GM18498 (cell line): ENCODE measurements around the gene SMYD3.
"Not testable (repeated sequence)": the region's sequence is repeated elsewhere in the genome, so short reads cannot be mapped to it uniquely, and the experiment has no call there.

ENCODE experiments used
- ATAC-seq: cut with Tn5 transposase; IDR thresholded peaks from one replicate; pipeline ENCODE4 v1.9.1; 2021; ENCODE audit warnings: mild to moderate bottlenecking, moderate library complexity; ENCODE audit not compliant: unreplicated experiment

SMYD3 gene

DNA sequence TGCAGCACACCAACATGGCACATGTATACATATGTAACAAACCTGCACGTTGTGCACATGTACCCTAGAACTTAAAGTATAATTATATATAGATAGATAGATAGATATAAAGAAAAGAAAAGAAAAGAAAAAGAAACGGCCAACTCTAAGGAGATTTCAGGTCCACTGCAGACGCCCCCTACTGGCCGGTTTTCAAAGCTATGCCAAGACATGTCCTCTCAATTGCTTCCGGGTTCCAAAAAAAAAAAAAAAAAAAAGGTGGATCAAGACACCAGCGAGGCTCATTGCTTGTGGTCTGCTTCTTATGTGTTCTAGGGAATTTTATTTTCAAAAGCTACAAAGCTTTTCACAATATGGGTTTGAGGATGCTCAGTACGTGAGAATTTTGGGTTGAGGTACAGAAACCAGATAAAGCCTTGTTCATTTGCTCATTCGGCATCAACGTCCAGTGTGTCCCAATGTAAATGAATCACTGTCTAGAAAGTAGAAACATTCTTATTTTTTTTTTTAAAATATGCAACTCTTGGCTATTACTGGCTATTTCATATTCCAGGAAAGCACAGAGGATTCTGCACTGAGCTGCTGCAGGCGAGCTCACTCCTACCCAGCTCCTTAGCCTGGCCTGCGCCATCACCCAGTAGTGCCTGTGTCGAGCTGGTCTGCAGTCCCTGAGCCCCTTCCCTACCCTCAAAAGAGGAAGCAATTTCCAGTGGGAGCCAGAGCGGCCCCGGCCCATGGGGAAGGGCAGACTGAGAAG lies 709.3 kb downstream of the SMYD3 start:
- no peak for ATAC-seq

- ATAC-seq: no peak
These were observed 715.4 kb downstream of the SMYD3 start for GRCh38 chr1:245791410-245792312.

DNA sequence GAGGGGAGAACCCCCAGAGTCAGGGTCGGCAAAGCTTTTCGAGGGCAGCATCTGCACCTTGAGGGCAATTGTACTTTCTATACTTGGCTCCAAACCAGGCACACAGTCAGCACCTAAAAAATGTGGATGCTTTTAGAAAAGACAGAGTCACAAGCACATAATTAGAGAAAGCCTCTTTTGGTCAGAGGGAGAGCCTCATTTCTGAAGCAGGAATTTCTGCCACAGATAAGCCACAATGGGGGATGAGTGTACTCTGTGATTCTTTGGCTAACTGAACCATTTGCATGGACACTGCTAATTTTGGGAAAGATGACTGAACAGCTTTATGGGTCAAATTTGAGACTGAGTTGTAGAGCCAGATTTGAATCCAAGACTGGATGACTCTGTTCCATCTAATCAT lies 716.6 kb downstream of the SMYD3 start:
- ATAC-seq: no peak

DNA sequence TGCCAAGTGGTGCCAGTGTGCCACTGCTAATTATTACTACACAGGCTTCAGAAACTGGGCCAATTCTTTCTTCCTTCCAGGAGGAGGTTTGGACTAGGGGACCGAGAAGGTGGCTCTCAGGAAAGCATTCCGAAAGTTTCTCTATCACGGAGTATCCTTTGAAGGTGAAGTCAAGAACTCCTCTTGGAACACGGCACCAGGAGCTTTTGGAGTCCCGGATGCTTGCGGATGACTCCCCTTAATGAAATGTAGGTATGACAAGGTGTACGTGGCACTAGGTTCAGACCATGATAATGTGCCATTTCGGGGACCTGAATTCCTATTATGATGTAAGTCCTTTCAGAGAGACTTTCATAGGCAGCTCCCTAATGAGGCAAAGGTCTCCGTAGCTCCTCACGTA lies 718.2 kb downstream of the SMYD3 start:
- ATAC-seq: no peak

GRCh38 chr1:245788269-245788668 lies 718.8 kb downstream of the SMYD3 start:
- no peak for ATAC-seq

DNA sequence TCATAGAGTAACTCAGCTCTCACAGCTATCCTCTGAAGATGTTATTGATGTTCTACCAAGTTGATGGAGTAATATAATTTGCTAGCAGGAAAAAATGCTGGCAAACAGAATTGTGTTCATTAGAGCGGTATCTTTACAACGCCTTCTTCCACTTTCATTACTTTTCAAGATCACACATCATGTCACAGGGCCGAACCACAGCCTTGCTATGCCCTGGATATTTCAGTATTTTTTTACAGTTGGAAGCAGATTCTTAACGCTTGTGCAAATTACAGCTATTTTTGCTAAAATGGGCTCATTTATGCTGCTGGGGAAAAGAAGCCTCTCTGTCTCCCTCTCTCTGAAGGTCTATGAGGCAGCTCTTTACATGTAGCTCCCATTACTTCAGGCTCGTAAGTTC lies 720.1 kb downstream of the SMYD3 start:
- no peak for ATAC-seq

DNA sequence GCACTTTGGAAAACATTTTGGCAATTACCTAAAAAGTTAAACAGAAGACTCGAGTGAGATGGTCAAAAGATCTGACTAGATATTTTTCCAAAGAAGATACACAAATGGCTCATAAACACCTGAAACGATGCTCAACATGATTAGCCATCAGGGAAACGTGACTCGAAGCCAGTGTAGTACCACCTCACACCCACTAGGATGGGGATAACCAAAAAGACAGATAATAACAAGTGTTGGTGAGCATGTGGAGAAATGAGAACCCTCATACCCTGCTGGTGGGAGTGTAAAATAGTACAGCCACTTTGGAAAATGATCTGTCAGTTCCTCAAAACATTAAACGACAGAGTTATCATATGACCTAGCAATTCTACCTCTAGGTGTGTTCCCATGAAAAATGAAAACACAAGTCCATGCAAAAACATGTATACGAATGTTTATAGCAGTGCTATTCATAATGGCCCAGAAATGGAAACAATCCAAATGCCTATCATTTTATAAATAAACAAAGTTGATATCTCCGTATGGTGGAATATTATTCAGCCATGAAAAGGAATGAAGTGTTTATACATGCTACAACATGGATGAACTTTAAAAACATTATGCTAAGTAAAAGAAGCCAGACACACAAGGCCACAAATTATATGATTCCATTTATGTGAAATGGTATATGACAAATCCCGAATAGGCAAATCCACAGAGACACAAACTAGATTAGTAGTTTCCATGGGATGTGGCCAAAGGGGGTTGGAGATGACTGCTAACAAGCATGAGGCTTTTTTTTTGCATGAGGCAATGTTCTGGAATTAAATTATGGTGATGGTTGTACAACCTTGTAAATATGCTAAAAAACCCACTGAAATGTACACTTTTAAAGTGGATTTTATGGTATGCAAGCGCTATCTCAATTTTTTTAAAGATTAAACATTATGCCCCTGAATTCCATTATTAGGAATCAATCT lies 727.0 kb downstream of the SMYD3 start:
- no peak for ATAC-seq

DNA sequence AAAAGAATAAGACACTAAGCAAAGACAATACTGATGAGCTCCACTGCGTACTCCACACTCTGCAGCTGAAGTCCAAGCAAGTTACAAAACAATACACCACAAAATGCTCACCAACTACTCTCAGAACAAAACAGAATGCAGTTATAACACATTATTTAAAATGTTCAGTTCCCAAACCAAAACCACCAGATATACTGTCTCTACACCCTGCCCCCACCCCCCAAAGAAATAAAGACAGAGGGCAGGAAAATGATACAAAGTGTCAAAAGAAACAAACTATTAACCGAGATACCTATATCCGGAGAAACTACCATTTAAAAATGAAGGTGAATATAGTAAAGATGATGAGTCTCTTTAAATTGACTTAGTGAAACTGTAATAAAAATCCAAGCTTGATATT lies 729.3 kb downstream of the SMYD3 start:
- ATAC-seq: no peak

GRCh38 chr1:245776694-245777332 lies 730.3 kb downstream of the SMYD3 start:
- no peak for ATAC-seq

- ATAC-seq: no peak
These were observed 730.9 kb downstream of the SMYD3 start for GRCh38 chr1:245776139-245776538.

DNA sequence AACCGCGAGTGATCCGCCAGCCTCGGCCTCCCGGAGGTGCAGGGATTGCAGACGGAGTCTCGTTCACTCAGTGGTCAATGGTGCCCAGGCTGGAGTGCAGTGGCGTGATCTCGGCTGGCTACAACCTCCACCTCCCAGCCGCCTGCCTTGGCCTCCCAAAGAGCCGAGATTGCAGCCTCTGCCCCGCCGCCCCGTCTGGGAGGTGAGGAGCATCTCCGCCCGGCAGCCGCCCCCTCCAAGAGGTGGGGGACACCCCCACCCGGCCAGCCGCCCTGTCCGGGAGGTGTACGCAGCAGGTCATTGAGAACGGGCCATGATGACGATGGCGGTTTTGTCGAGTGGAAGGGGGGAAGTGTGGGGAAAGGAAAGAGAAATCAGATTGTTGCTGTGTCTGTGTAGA lies 732.1 kb downstream of the SMYD3 start:
- ATAC-seq: not testable (repeated sequence)

DNA sequence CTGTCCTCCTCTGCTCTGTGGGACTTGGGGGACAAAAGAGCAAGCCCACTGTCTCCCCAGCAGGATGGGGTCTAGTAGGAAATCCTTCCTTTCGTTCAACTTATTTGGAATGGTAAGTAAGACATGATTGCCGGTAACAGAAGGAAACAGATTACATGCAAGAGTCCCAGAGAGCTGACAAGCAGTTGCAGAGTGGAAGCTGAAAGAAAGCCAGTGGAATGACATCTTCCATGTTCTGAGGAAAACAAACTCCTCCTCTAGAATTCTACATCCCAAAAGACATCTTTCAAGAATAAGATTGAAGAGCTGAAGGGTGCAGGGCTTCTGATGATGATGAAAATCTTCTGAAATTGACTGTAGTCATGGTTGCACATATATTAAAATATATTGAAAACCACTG lies 732.9 kb downstream of the SMYD3 start:
- no peak for ATAC-seq

DNA sequence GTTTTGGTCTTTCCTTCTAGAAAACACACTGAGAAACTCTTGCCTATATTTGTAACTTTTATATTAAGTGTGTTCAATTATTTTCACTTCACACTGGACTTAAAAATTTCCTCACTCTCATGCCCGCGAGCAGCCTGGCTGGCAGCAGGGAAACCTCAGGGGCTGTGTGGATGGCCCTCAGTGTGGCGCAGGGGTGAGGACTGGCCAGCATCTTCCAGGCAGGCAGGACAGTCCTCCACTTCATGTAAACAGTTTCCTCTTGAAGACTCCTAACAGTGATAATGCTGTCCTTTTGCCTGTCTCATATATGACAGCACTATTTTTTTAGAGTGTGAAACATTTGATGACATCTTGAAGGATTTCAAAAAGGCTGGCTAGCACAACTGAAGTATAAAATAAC lies 733.7 kb downstream of the SMYD3 start:
- ATAC-seq: no peak

- ATAC-seq: no peak
These were observed 734.3 kb downstream of the SMYD3 start for GRCh38 chr1:245772739-245773138.

DNA sequence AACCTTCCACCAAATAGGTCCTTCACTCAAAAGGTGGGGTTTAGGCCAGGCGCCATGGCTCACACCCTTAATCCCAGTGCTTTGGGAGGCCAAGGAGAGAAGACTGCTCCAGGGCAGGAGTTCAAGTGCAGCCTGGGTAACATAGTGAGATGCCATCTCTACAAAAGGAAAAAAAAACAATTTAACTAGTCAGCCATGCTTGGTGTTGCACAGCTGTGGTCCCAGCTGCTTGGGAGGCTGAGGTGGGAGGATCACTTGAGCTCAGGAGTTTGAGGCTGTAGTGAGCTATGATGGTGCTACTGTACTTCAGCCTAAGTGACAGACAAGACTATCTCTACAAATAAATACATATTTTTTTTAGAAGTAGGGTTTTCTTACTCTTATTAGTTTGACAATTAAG lies 734.8 kb downstream of the SMYD3 start:
- ATAC-seq: no peak

DNA sequence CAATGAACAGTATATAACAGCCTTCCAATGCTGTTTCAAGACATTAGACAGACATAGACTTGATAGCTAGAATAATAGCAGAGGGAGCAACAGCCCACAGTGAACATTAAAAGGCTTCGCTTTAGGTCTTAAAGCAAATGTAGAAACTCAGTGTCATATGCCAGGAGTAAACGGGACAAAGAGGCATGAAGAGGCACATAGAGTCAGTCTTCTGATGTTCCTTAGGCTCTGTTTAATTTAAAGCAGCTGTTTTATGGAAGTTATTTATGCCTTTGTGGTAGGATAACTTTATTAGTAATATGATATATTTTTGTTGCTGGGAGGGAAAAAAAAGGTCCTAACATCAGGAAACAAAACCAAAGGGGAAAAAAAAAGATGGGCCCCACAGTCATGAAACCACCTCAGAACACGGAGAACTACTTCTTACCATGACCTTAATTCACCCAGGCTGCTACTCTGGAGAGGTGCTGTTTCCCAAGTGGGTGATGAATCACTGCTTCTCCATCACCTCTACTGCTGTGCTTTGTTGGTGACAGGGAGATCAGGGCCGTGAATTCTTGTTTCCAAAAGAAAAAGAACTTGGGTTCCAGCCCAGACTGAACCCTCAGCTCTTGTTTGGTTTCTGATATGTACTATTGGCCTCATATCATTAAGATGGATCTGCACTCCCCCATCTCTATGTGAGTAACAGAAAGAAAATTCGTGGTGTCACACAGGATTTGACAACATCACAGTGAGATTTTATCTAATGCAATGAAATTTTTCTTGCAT lies 735.4 kb downstream of the SMYD3 start:
- no peak for ATAC-seq

DNA sequence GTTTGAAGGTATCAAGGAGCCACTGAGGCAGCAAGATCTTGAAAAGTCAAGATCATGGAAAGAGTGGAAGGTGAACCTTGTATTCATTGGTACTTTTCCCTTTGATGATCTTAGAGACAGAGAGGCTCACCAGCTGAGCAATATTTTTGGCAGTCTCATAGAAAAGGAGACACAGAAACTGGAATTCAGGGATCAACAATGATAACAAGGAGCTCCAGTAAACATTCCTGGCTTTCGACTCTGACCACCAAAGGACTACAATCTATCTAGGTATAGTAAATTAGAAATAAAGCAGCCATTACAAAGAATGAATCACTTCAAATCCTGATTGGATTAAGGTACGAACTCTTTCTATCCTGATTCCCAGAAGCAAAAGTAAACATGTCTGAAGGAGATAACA lies 736.9 kb downstream of the SMYD3 start:
- no peak for ATAC-seq

DNA sequence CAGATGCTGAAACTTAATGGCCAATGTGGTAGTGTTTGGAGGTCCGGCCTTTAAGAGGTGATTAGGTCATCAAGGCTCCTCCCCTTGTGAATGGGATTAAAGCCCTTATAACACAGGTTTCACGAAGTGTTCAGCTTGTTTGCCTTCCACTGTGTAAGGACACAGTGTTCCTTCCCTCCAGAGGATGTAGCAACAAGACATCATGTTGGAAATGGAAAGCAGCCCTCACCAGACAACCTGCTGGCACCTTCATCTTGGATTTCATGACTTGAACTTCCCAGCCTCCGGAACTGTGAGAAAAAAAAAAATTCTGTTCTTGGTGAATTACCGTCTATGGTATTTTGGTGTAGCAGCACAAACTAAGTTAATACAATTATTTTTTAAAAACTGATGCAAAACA lies 738.5 kb downstream of the SMYD3 start:
- no peak for ATAC-seq

DNA sequence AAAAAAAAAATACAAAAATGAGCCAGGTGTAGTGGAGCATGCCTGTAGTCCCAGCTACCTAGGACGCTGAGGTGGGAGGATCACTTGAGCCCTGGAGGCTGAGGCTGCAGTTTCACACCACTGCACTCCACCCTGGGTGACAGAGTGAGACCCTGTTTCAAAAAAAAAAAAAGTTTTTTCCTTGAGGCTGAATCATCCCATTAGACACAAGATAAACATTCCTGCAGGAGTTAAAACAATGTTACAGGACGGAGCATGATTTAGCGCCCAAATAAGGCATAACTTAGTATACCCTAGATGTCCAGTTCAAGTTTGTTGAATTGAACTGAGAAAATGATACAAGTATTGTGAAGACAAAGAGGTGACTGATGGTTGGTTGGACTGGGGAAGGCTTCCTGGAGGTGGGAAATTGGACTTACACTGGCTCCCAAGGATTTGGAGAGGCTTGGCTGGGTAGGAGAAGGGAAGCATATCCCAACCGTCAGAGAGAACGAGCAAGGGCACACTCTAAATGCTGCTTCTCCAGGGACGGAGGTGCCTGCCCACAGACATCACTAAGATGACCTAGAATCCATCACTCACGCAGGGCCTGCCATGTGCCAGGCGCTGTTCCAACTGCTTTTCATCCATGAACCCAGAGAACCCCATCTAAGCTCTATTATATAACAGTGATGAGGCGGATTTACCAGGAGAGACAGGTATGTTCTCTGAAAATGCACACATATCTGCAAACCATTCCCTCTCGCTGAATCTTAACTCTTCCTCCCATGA lies 741.7 kb downstream of the SMYD3 start:
- ATAC-seq: no peak
